Forelimb muscle (tissue), 1 donor: ENCODE data around the gene SAMD11. TPM values are rescaled to one million over a fixed set of nuclear protein-coding genes. Genes with fewer than 3 reads are reported as not detected.
"Not testable (repeated sequence)": the region's sequence is repeated elsewhere in the genome, so short reads cannot be mapped to it uniquely, and the experiment has no call there.

ENCODE experiments used
- DNase-seq: peaks from one replicate; pipeline ENCODE4 v3.0.0-alpha.2; 2013; ENCODE audit warnings: low read depth
- polyA plus RNA-seq: library from polyadenylated mRNA; unstranded; fragments of 120-200 nt; gene quantifications from one replicate; pipeline ENCODE4 v1.2.1, GENCODE V29; 2013; ENCODE audit not compliant: insufficient read length

The SAMD11 gene
- polyA plus RNA-seq, 1 donor, result 5.6 TPM

GRCh38 chr1:975896-976683 is 52.4 kb downstream of the SAMD11 start:
- DNase-seq, result no peak

GRCh38 chr1:976791-977190 is 53.1 kb downstream of the SAMD11 start:
- DNase-seq, result not testable (repeated sequence)

- no peak for DNase-seq
Observed at GRCh38 chr1:978069-978834, 54.5 kb downstream of the SAMD11 start.

GRCh38 chr1:978835-979743 is 55.4 kb downstream of the SAMD11 start:
- no peak for DNase-seq

- DNase-seq, result no peak
Observed at GRCh38 chr1:979744-980072, 56.0 kb downstream of the SAMD11 start.

- DNase-seq, result no peak
Observed at GRCh38 chr1:980137-980571, 56.4 kb downstream of the SAMD11 start.

GRCh38 chr1:980602-981395 is 57.1 kb downstream of the SAMD11 start:
- DNase-seq, result no peak

- no peak for DNase-seq
Observed at GRCh38 chr1:981491-981954, 57.8 kb downstream of the SAMD11 start.

GRCh38 chr1:981955-982558 is 58.3 kb downstream of the SAMD11 start, which contains the start of gene PERM1:
Gene PERM1 (minus strand): TSS chr1:982093. CDS start chr1:981029, 1,064 bp downstream.
- DNase-seq, result no peak

GRCh38 chr1:982765-983436 is 59.2 kb downstream of the SAMD11 start:
- no peak for DNase-seq

GRCh38 chr1:983798-984475 is 60.2 kb downstream of the SAMD11 start:
- DNase-seq, result no peak

GRCh38 chr1:984476-984814 is 60.7 kb downstream of the SAMD11 start:
- DNase-seq, result no peak

- no peak for DNase-seq
Observed at GRCh38 chr1:985126-985525, 61.4 kb downstream of the SAMD11 start.

- not testable (repeated sequence) for DNase-seq
Observed at GRCh38 chr1:988061-988460, 64.3 kb downstream of the SAMD11 start.

- DNase-seq, result not testable (repeated sequence)
Observed at GRCh38 chr1:991275-991674, 67.6 kb downstream of the SAMD11 start.

- DNase-seq, result no peak
Observed at GRCh38 chr1:991895-992294, 68.2 kb downstream of the SAMD11 start.

- no peak for DNase-seq
Observed at GRCh38 chr1:992362-992761, 68.6 kb downstream of the SAMD11 start.

GRCh38 chr1:993379-993995 is 69.8 kb downstream of the SAMD11 start:
- DNase-seq, result no peak
